ENCODE data around the gene STAC3. TPM values are rescaled to one million over a fixed set of nuclear protein-coding genes. Genes with fewer than 3 reads are reported as not detected.

Gene STAC3
- total RNA-seq, 2 donors from 2014 or later, result 4.8 to 20.9 TPM

GRCh38 chr12:57222286-57223190 is 28.4 kb downstream of the STAC3 start:
- Histone ChIP-seq H3K4me1 (replicated peaks) (peaks cover 5% of the 10 kb centered on the region), H3K4me3 (no peak overlapping the region), H3K9me3 (no peaks in the 10 kb centered on the region), H3K36me3 (no peaks in the 10 kb centered on the region), H3K27ac (no peak overlapping the region), H3K27me3 (replicated peaks; ENCODE audit: insufficient read depth) (peaks cover 10% of the 10 kb centered on the region)
- no peak for TF ChIP-seq POLR2AphosphoS5 (IDR thresholded peaks at IDR 0.05)
- no peak for TF ChIP-seq CTCF (IDR thresholded peaks at IDR 0.05)
- TF ChIP-seq POLR2A (IDR thresholded peaks at IDR 0.05), result no peak
- 37% methylated on average over 13 of the region's 13 CpGs for WGBS
- no peak for DNase-seq (ENCODE audit: low spot score)
- intact Hi-C loops (cut with DNase I), result no loop called here

- 24% methylated on average over 24 of the region's 24 CpGs for WGBS
- no peaks in the 10 kb centered on the region for H3K9me3 ChIP-seq
- no peaks in the 10 kb centered on the region for H3K36me3 ChIP-seq
- no peak for DNase-seq (ENCODE audit: low spot score)
- peaks cover 10% of the 10 kb centered on the region for H3K27me3 ChIP-seq (replicated peaks; ENCODE audit: insufficient read depth)
- intact Hi-C loops (cut with DNase I), result no loop called here
- TF ChIP-seq CTCF (IDR thresholded peaks at IDR 0.05) (no peak), POLR2A (IDR thresholded peaks at IDR 0.05) (no peak)
- H3K4me3 ChIP-seq, result no peak overlapping the region
- H3K27ac ChIP-seq, result no peak overlapping the region
- H3K4me1 ChIP-seq (replicated peaks), result peaks cover 12% of the 10 kb centered on the region
Measured at GRCh38 chr12:57221169-57221917, 29.6 kb downstream of the STAC3 start.

- H3K9me3 ChIP-seq, result no peaks in the 10 kb centered on the region
- H3K36me3 ChIP-seq, result no peaks in the 10 kb centered on the region
- peaks cover 5% of the 10 kb centered on the region for H3K27me3 ChIP-seq (replicated peaks; ENCODE audit: insufficient read depth)
- DNase-seq (ENCODE audit: low spot score), result no peak
- no peak overlapping the region for H3K4me3 ChIP-seq
- intact Hi-C loops (cut with DNase I), result no loop called here
- peaks cover 12% of the 10 kb centered on the region for H3K4me1 ChIP-seq (replicated peaks)
- 74% methylated on average over 1 of the region's 1 CpG for WGBS
- TF ChIP-seq POLR2AphosphoS5 (IDR thresholded peaks at IDR 0.05) (no peak), POLR2A (IDR thresholded peaks at IDR 0.05) (no peak), CTCF (IDR thresholded peaks at IDR 0.05) (no peak)
- no peak overlapping the region for H3K27ac ChIP-seq
Measured at GRCh38 chr12:57220770-57221168, 30.2 kb downstream of the STAC3 start.

- Histone ChIP-seq H3K27me3 (replicated peaks; ENCODE audit: insufficient read depth) (peaks cover 5% of the 10 kb centered on the region), H3K4me3 (no peak overlapping the region), H3K36me3 (no peaks in the 10 kb centered on the region), H3K27ac (no peak overlapping the region), H3K4me1 (replicated peaks) (peaks cover 12% of the 10 kb centered on the region), H3K9me3 (no peaks in the 10 kb centered on the region)
- intact Hi-C loops (cut with DNase I), result no loop called here
- TF ChIP-seq POLR2AphosphoS5 (IDR thresholded peaks at IDR 0.05) (no peak), POLR2A (IDR thresholded peaks at IDR 0.05) (no peak), CTCF (IDR thresholded peaks at IDR 0.05) (no peak)
- DNase-seq (ENCODE audit: low spot score), result no peak
- 7% methylated on average over 38 of the region's 38 CpGs for WGBS
Measured at GRCh38 chr12:57219993-57220754, 30.8 kb downstream of the STAC3 start.

Data from prostate gland (tissue), 2 donors.